Measurements from ENCODE around the gene NEK10.

The NEK10 gene

GRCh38 chr3:27202959-27203358 is 166.2 kb downstream of the NEK10 start:
- no peak for TF ChIP-seq CTCF (IDR thresholded peaks at IDR 0.05)
- H3K27ac ChIP-seq = no peak overlapping the region
- H3K4me3 ChIP-seq = no peak overlapping the region
- DNase-seq (ENCODE audit: low spot score) = no peak

GRCh38 chr3:27201492-27201891 is 167.7 kb downstream of the NEK10 start:
- no peak overlapping the region for H3K27ac ChIP-seq
- DNase-seq (ENCODE audit: low spot score) = no peak
- no peak for TF ChIP-seq CTCF (IDR thresholded peaks at IDR 0.05)
- no peak overlapping the region for H3K4me3 ChIP-seq

GRCh38 chr3:27200721-27201489 is 168.3 kb downstream of the NEK10 start:
- no peak for DNase-seq (ENCODE audit: low spot score)
- H3K4me3 ChIP-seq = no peak overlapping the region
- TF ChIP-seq CTCF (IDR thresholded peaks at IDR 0.05) = no peak
- H3K27ac ChIP-seq = no peak overlapping the region

GRCh38 chr3:27194861-27195483 is 174.2 kb downstream of the NEK10 start:
- Histone ChIP-seq H3K27ac (peak overlapping the region in 1 of 2 donors; percentile 60), H3K4me3 (no peak overlapping the region)
- no peak for DNase-seq (ENCODE audit: low spot score)
- no peak for TF ChIP-seq CTCF (IDR thresholded peaks at IDR 0.05)

- Histone ChIP-seq H3K4me3 (no peak overlapping the region), H3K27ac (no peak overlapping the region)
- DNase-seq (ENCODE audit: low spot score) = no peak
- no peak for TF ChIP-seq CTCF (IDR thresholded peaks at IDR 0.05)
Observed at GRCh38 chr3:27193056-27193455, 176.1 kb downstream of the NEK10 start.

GRCh38 chr3:27186013-27186412 is 183.2 kb downstream of the NEK10 start:
- Histone ChIP-seq H3K27ac (no peak overlapping the region), H3K4me3 (no peak overlapping the region)
- no peak for TF ChIP-seq CTCF (IDR thresholded peaks at IDR 0.05)
- no peak for DNase-seq (ENCODE audit: low spot score)

All from coronary artery (tissue), 2 donors.